Neural cell (in vitro differentiated cells): ENCODE measurements around the gene SEPTIN6.

ENCODE experiments used
- CTCF ChIP-seq: fragments of 450-650 bp; IDR thresholded peaks from 2 replicates; pipeline ENCODE4 v1.5.1; 2014; ENCODE audit warnings: antibody characterized with exemption, mild to moderate bottlenecking, moderate library complexity; ENCODE audit not compliant: poor library complexity, severe bottlenecking
- EZH2 ChIP-seq: fragments of 200-600, 300-800 bp; shearing (Covaris generic), sonication (generic); IDR thresholded peaks from 2 replicates; pipeline ENCODE4 v1.6.1; 2014; ENCODE audit warnings: antibody characterized with exemption, low read length, borderline replicate concordance, mild to moderate bottlenecking; ENCODE audit not compliant: insufficient read depth, poor library complexity, severe bottlenecking
- POLR2AphosphoS5 ChIP-seq: IDR thresholded peaks from 2 replicates; pipeline ENCODE4 v1.6.1; 2012
- REST ChIP-seq: IDR thresholded peaks from 2 replicates; pipeline ENCODE4 v1.6.1; 2012; ENCODE audit warnings: borderline replicate concordance
- SMC3 ChIP-seq: fragments of 450-650 bp; conservative IDR thresholded peaks from 2 replicates; pipeline ENCODE4 v1.6.1; 2014; ENCODE audit warnings: antibody characterized with exemption, mild to moderate bottlenecking, moderate library complexity; ENCODE audit not compliant: poor library complexity

- TF ChIP-seq EZH2 = no peak
- TF ChIP-seq CTCF = no peak
- no peak for TF ChIP-seq SMC3
- no peak for TF ChIP-seq REST
- TF ChIP-seq POLR2AphosphoS5 = no peak
Measured at GRCh38 chrX:119688911-119689321, 4.1 kb downstream of the SEPTIN6 start.
